Measurements from ENCODE around the gene PDXDC1.

DNA sequence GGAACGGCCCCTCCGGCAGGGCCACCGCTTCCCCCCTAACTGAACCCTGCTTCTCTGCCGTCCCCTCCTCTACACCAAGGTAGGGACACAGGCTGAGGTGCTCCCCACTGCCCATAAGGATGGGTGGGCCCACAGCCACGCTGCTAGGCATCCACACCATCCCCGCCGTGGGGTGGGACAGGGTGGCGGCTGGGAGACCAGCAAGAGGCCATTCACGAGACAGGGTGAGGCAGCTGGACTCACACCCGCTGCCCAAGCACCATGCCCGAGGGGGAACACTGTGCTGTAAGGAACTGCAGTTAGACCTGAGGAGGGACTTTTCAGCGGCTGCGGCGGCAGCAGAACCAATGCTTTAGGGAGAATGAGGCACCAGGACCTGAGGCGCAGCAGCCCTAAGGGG, 166.8 kb downstream of the PDXDC1 start:
- TF ChIP-seq CTCF (conservative IDR thresholded peaks at IDR 0.05; ENCODE audit: low read depth, low read length), result no peak
- TF ChIP-seq EZH2phosphoT487 (IDR thresholded peaks at IDR 0.05; ENCODE audit: borderline replicate concordance, low read length), result no peak
